ENCODE measurements around the gene LRRC37A3.

DNA sequence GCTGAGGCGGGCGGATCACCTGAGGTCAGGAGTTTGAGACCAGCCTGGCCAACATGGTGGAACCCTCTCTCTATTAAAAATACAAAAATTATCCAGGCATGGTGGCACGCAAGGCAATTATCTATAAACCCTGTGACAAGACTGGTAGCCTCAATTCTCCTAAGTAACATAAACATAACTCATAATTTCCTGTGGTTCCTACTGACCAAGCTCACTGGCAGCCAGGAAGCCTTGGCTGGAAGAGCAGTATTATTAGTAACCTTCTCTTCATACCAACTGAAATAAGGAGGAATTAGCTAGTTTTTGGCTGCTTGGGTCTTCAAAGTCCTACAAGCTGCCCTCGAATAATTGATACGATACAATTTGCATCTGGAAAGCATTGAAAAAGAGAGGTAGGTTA, 31.6 kb upstream of the LRRC37A3 start:
- TF ChIP-seq TAF1 (IDR thresholded peaks at IDR 0.05; ENCODE audit: borderline replicate concordance, low read depth, low read length) (no peak), POLR2A (IDR thresholded peaks at IDR 0.05; ENCODE audit: low read depth, low read length) (no peak)

Measured in GM12892 (cell line).